Measurements from ENCODE around the gene ADAMTS20. TPM values are rescaled to one million over a fixed set of nuclear protein-coding genes. Genes with fewer than 3 reads are reported as not detected.

Gene ADAMTS20
- total RNA-seq, 4 donors from 2014 or later: not detected

DNA sequence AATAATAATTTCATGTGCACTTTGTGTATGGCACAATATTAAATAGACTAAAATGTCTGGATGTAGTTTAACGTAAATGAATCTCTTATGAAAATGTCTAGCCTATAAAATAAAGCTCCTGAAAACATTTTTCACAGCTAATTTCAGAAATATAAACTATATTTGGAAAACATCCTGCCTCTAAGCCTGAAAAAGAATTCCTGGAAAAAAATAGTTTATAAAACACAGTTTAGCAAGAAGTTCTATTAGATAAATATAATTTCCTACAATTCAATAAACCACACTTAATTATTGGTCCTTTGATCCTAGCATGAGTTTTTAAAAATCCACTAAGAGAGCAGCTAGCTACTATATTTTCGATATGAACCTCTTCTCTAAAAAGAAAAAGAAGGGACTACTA is 159.9 kb downstream of the ADAMTS20 start:
- DNase-seq: no peak
- H3K4me3 ChIP-seq: no peak overlapping the region
- no peaks in the 10 kb centered on the region for H3K9me3 ChIP-seq
- H3K36me3 ChIP-seq: no peaks in the 10 kb centered on the region
- H3K27ac ChIP-seq: no peak overlapping the region
- no peaks in the 10 kb centered on the region for H3K4me1 ChIP-seq
- no peak for TF ChIP-seq POLR2A (IDR thresholded peaks at IDR 0.05)
- TF ChIP-seq, protein P1, sequence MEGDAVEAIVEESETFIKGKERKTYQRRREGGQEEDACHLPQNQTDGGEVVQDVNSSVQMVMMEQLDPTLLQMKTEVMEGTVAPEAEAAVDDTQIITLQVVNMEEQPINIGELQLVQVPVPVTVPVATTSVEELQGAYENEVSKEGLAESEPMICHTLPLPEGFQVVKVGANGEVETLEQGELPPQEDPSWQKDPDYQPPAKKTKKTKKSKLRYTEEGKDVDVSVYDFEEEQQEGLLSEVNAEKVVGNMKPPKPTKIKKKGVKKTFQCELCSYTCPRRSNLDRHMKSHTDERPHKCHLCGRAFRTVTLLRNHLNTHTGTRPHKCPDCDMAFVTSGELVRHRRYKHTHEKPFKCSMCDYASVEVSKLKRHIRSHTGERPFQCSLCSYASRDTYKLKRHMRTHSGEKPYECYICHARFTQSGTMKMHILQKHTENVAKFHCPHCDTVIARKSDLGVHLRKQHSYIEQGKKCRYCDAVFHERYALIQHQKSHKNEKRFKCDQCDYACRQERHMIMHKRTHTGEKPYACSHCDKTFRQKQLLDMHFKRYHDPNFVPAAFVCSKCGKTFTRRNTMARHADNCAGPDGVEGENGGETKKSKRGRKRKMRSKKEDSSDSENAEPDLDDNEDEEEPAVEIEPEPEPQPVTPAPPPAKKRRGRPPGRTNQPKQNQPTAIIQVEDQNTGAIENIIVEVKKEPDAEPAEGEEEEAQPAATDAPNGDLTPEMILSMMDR (IDR thresholded peaks at IDR 0.05): no peak
- no peaks in the 10 kb centered on the region for H3K27me3 ChIP-seq

DNA sequence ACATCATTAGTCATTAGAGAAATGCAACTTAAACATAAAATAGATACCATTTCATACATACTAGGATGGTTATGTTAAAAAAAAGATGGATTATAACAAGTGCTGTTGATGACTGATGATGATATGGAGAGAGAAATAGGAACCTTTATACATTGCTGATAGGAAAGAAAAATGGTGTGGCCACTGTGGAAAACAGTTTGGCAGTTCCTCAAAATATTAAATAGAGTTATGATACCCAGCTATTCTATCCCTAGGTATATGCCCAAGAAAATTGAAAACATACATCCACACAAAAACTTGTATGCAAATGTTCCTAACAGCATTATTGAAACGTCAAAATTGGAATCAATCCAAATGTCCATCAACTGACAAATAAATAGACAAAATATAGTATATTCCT is 170.1 kb downstream of the ADAMTS20 start:
- Histone ChIP-seq H3K27me3 (no peaks in the 10 kb centered on the region), H3K4me3 (no peak overlapping the region), H3K9me3 (peaks cover 0 to 6% (median 0%) of the 10 kb centered on the region in 4 donors), H3K36me3 (no peaks in the 10 kb centered on the region), H3K4me1 (no peaks in the 10 kb centered on the region), H3K27ac (no peak overlapping the region)
- DNase-seq: no peak
- TF ChIP-seq, protein P1 (IDR thresholded peaks at IDR 0.05): no peak
- no peak for TF ChIP-seq POLR2A (IDR thresholded peaks at IDR 0.05)

DNA sequence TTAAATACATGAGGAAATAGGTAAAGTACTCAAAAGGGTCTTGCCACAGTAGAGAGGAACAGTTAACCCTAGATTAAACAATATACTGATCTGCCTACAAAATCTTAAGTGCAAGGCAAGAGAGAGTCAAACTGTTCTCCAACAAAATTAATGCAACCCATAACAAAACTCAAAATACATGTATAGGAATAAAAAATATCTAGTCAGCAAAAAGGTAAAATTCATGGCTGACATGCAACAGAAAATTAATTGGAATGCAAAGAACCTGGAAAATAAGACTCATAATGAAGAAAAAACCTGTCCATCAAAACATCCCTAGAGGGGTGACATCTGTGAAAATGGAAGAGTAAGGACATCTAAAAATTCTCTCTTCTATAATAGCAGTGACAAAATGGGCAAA is 173.6 kb downstream of the ADAMTS20 start:
- Histone ChIP-seq H3K27ac (no peak overlapping the region), H3K27me3 (no peaks in the 10 kb centered on the region), H3K9me3 (peaks cover 0 to 6% (median 0%) of the 10 kb centered on the region in 4 donors), H3K36me3 (no peaks in the 10 kb centered on the region), H3K4me1 (no peaks in the 10 kb centered on the region), H3K4me3 (no peak overlapping the region)
- no peak for DNase-seq
- TF ChIP-seq, protein P1 (IDR thresholded peaks at IDR 0.05): no peak

DNA sequence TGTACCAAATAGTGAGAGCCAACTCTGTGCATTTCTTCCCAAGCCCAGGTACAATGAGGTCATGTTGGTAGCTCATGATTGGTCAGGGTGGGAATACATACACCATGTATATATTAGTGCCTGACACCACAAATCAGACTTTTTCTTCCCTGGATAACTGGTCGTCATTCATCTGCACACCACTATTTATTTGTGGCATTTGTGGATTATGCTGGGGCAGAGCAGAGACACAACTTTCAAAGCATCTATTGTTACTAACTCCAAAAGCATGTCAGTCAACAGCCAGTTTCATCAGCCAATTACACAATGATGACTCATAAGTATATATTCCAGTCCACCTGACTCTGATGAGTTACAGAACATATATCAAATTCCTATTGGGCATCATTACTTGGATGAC is 181.7 kb downstream of the ADAMTS20 start:
- DNase-seq: no peak
- H3K27ac ChIP-seq: no peak overlapping the region
- TF ChIP-seq, protein P1 (IDR thresholded peaks at IDR 0.05): no peak
- no peak for TF ChIP-seq POLR2A (IDR thresholded peaks at IDR 0.05)
- no peaks in the 10 kb centered on the region for H3K36me3 ChIP-seq
- H3K4me3 ChIP-seq: no peak overlapping the region
- no peaks in the 10 kb centered on the region for H3K4me1 ChIP-seq
- no peaks in the 10 kb centered on the region for H3K27me3 ChIP-seq
- H3K9me3 ChIP-seq: no peaks in the 10 kb centered on the region

DNA sequence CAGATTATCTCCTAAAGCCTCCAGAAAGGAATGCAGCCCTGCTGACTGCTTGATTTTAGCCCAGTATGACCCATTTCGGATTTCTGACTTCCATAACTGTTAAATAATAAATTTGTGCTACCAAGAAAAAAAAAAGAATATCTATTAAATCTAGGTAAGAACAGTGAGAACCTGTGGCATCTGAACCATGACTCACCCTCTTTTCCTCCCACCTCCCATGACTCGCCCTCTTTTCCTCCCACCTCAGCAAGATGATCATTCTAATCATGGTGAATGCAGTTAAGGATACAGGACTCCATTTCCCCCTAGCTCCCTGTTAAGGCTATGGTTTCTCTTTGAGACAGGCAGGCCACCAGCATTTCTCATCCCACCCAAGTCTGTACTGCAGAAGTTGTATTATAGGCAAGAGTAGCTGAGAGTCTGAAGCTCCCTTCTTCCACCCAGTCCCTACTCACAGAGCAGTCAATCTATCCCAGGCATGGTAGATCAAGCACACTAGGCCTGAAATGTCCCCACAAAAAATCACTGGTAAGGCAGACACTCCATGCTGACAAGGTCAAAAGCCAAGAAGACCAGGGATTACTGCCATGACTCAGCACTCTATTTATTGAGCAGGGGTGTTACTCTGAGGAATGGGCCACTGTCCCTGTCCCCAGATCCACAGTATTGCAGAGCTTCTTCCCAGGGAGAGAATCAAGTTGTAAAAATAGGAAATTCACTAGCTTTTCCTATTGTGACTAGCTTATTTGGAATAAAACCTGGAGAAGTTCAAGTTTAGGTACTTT is 188.9 kb downstream of the ADAMTS20 start:
- no peaks in the 10 kb centered on the region for H3K4me1 ChIP-seq
- H3K4me3 ChIP-seq: no peak overlapping the region
- no peak overlapping the region for H3K27ac ChIP-seq
- DNase-seq: no peak
- H3K9me3 ChIP-seq: no peaks in the 10 kb centered on the region
- H3K27me3 ChIP-seq: no peaks in the 10 kb centered on the region
- H3K36me3 ChIP-seq: no peaks in the 10 kb centered on the region
- TF ChIP-seq, protein P1 (IDR thresholded peaks at IDR 0.05): no peak
- TF ChIP-seq POLR2A (IDR thresholded peaks at IDR 0.05): no peak

Measured in Peyer's patch (tissue), 4 donors.